HepG2 (cell line): ENCODE measurements around the gene GSTT2B. TPM values are rescaled to one million over a fixed set of nuclear protein-coding genes. Genes with fewer than 3 reads are reported as not detected.

Source experiments
- AHR ChIP-seq: IDR thresholded peaks from 2 replicates; pipeline ENCODE4 v1.6.1; 2018; ENCODE audit warnings: missing genetic modification reagents, missing compliant biosample characterization
- BRF2 ChIP-seq: sonication (generic); formaldehyde crosslinking; IDR thresholded peaks from 2 replicates; pipeline ENCODE4 v1.8.1; 2022; ENCODE audit warnings: mild to moderate bottlenecking, missing genetic modification reagents
- NFAT5 ChIP-seq: sonication (generic); formaldehyde crosslinking; IDR thresholded peaks from 2 replicates; pipeline ENCODE4 v1.4.0; 2020; ENCODE audit warnings: missing genetic modification reagents
- REXO4 ChIP-seq: sonication (generic); formaldehyde crosslinking; IDR thresholded peaks from 2 replicates; pipeline ENCODE4 v1.8.0; 2022; ENCODE audit warnings: missing genetic modification reagents, mild to moderate bottlenecking, borderline replicate concordance
- ZNF576 ChIP-seq: sonication (generic); formaldehyde crosslinking; IDR thresholded peaks from 2 replicates; pipeline ENCODE4 v1.4.0; 2020; ENCODE audit warnings: mild to moderate bottlenecking, missing genetic modification reagents
- ZNF605 ChIP-seq: sonication (generic); formaldehyde crosslinking; IDR thresholded peaks from 2 replicates; pipeline ENCODE4 v1.8.0; 2022; ENCODE audit warnings: mild to moderate bottlenecking, missing genetic modification reagents
- polyA plus RNA-seq, 8 experiments: library from polyadenylated mRNA; depleted of rRNA in 3 of 8; stranded (reverse) in 7 of 8; unstranded in 1 of 8; fragments of >200 nt; fragmentation: Illumina TruSeq in 4 of 8; extraction: Trizol in 4 of 8; gene quantifications; 2 replicates each; pipeline versions ENCODE4 v1.2.1 to v1.2.3, GENCODE V29; 2011 to 2016; ENCODE audit warnings: low read depth in 4 of 8, missing spikeins in 1 of 8, mixed read lengths in 1 of 8; ENCODE audit not compliant: insufficient read depth in 1 of 8
- total RNA-seq, 5 experiments: library from RNA; depleted of rRNA; stranded (reverse); fragments of >200 nt; fragmentation: Illumina TruSeq; extraction: Trizol; gene quantifications; 2 replicates each; pipeline ENCODE4 v1.2.3, GENCODE V29; 2016; ENCODE audit warnings: low read depth in 1 of 5

GSTT2B gene
- total and polyA plus RNA-seq, 2 of the 13 experiments (the other 11 are each of a cell fraction or from before 2014, with no cell fraction given) = 1.5 to 3.9 TPM

- TF ChIP-seq NFAT5 (CRISPR knock-in tag) (no peak), ZNF576 (CRISPR knock-in tag) (no peak), REXO4 (CRISPR knock-in tag) (no peak), BRF2 (CRISPR knock-in tag) (no peak), AHR (no peak), ZNF605 (CRISPR knock-in tag) (no peak)
These were observed 22.0 kb downstream of the GSTT2B start (continued) for GRCh38 chr22:23939017-23939357.
